K562 (cell line): ENCODE results near the gene HNF4A. TPM values are rescaled to one million over a fixed set of nuclear protein-coding genes. Genes with fewer than 3 reads are reported as not detected.

Source experiments
- CBFB ChIP-seq: sonication (generic); formaldehyde crosslinking; IDR thresholded peaks from 2 replicates; pipeline ENCODE4 v1.4.0; 2020; ENCODE audit warnings: mild to moderate bottlenecking, missing genetic modification reagents
- E2F3 ChIP-seq: fragments of 250-450 bp; sonication (Bioruptor Pico); IDR thresholded peaks from 2 replicates; pipeline ENCODE4 v1.4.0; 2020; ENCODE audit warnings: mild to moderate bottlenecking
- EGR1 ChIP-seq: fragments of 450-650 bp; conservative IDR thresholded peaks from 2 replicates; pipeline ENCODE4 v1.6.1; 2017; ENCODE audit warnings: mild to moderate bottlenecking
- FOSL1 ChIP-seq: fragments of 200-800 bp; sonication (Bioruptor generic); conservative IDR thresholded peaks from 2 replicates; pipeline ENCODE4 v1.6.1; 2016; ENCODE audit warnings: missing genetic modification characterization, missing compliant biosample characterization
- FOXM1 ChIP-seq, 2 experiments: fragments of 450-650 bp in 1 of 2; sonication (generic) in 1 of 2; formaldehyde crosslinking in 1 of 2; IDR thresholded peaks; 2 replicates each; pipeline versions ENCODE4 v1.6.1 to v1.9.0; 2017 to 2022; ENCODE audit warnings: low read depth in 2 of 2, mild to moderate bottlenecking in 2 of 2, missing genetic modification reagents in 1 of 2, moderate library complexity in 1 of 2
- GTF2F1 ChIP-seq: IDR thresholded peaks from 2 replicates; pipeline ENCODE4 v1.6.1; 2011; ENCODE audit warnings: low read depth, low read length, improper control_type of control experiment
- HDAC6 ChIP-seq: IDR thresholded peaks from 2 replicates; pipeline ENCODE4 v1.6.1; 2012; ENCODE audit warnings: low read depth, mild to moderate bottlenecking, control low read depth, inconsistent platforms, low read length, moderate library complexity
- HMG20B ChIP-seq: fragments of 250-450 bp; sonication (Bioruptor Pico); IDR thresholded peaks from 2 replicates; pipeline ENCODE4 v1.5.0; 2021; ENCODE audit warnings: mild to moderate bottlenecking
- ILF3 ChIP-seq: fragments of 450-650 bp; IDR thresholded peaks from 2 replicates; pipeline ENCODE4 v1.6.1; 2018; ENCODE audit warnings: antibody characterized with exemption, mild to moderate bottlenecking, moderate library complexity, borderline replicate concordance
- KDM4B ChIP-seq, 2 experiments: fragments of 450-650 bp in 1 of 2; sonication (generic) in 1 of 2; IDR thresholded peaks; 2 replicates each; pipeline ENCODE4 v1.6.1; 2016 to 2017; ENCODE audit warnings: borderline replicate concordance in 2 of 2, antibody characterized with exemption in 1 of 2, low read depth in 1 of 2, mild to moderate bottlenecking in 1 of 2
- KLF6 ChIP-seq: fragments of 250-450 bp; sonication (Bioruptor Pico); IDR thresholded peaks from 2 replicates; pipeline ENCODE4 v1.4.0; 2020; ENCODE audit warnings: mild to moderate bottlenecking, moderate library complexity, borderline replicate concordance
- MAZ ChIP-seq, 2 experiments: fragments of 450-650 bp in 1 of 2; sonication (generic) in 1 of 2; formaldehyde crosslinking; IDR thresholded peaks in 1 of 2; conservative IDR thresholded peaks in 1 of 2; 2 replicates each; pipeline versions ENCODE4 v1.4.0 to v1.5.0; 2020; ENCODE audit warnings: mild to moderate bottlenecking in 1 of 2, missing genetic modification reagents in 1 of 2
- MLX ChIP-seq, 2 experiments: fragments of 450-650 bp in 1 of 2; sonication (generic) in 1 of 2; formaldehyde crosslinking; conservative IDR thresholded peaks; 2 replicates each; pipeline versions ENCODE4 v1.4.0 to v1.8.1; 2020 to 2022; ENCODE audit warnings: mild to moderate bottlenecking in 1 of 2, missing genetic modification reagents in 1 of 2
- NFXL1 ChIP-seq: fragments of 450-650 bp; formaldehyde crosslinking; IDR thresholded peaks from 2 replicates; pipeline ENCODE4 v1.4.0; 2021; ENCODE audit warnings: mild to moderate bottlenecking
- NONO ChIP-seq, 2 experiments: fragments of 200-400 bp in 1 of 2; fragments of 450-650 bp in 1 of 2; formaldehyde crosslinking in 1 of 2; IDR thresholded peaks; 2 replicates each; pipeline ENCODE4 v1.6.1; 2017; ENCODE audit warnings: low read depth in 2 of 2, mild to moderate bottlenecking in 2 of 2, moderate library complexity in 2 of 2, low read length in 1 of 2
- RAD21 ChIP-seq, 2 experiments: fragments of 250-450 bp in 1 of 2; fragments of 450-650 bp in 1 of 2; sonication (Bioruptor Pico) in 1 of 2; formaldehyde crosslinking in 1 of 2; IDR thresholded peaks in 1 of 2; conservative IDR thresholded peaks in 1 of 2; 2 replicates each; pipeline versions ENCODE4 v1.4.0 to v1.8.0; 2020 to 2022; ENCODE audit warnings: mild to moderate bottlenecking in 2 of 2, moderate library complexity in 1 of 2
- RBM39 ChIP-seq: fragments of 200-400 bp; formaldehyde crosslinking; optimal IDR thresholded peaks from 2 replicates; pipeline ENCODE3; 2018; ENCODE audit warnings: low read depth, low read length
- SMAD1 ChIP-seq: fragments of 150-350 bp; IDR thresholded peaks from 2 replicates; pipeline ENCODE4 v1.6.1; 2014; ENCODE audit warnings: low read length, low read depth; ENCODE audit not compliant: partially characterized antibody
- STAT5A ChIP-seq: IDR thresholded peaks from 2 replicates; pipeline ENCODE4 v1.6.1; 2012; ENCODE audit warnings: low read length, inconsistent platforms, borderline replicate concordance
- XRCC5 ChIP-seq: fragments of 200-400 bp; formaldehyde crosslinking; IDR thresholded peaks from 2 replicates; pipeline ENCODE4 v1.6.1; 2017; ENCODE audit warnings: low read depth, mild to moderate bottlenecking, low read length
- ZFP1 ChIP-seq: fragments of 450-650 bp; formaldehyde crosslinking; IDR thresholded peaks from 2 replicates; pipeline ENCODE4 v1.4.0; 2020; ENCODE audit warnings: mild to moderate bottlenecking, mixed read lengths
- ZNF175 ChIP-seq: fragments of 200-800 bp; sonication (Bioruptor generic); IDR thresholded peaks from 2 replicates; pipeline ENCODE4 v1.6.1; 2016; ENCODE audit warnings: low read depth, mild to moderate bottlenecking, missing genetic modification characterization, missing compliant biosample characterization
- ZNF263 ChIP-seq: sonication (generic); formaldehyde crosslinking; IDR thresholded peaks from 2 replicates; pipeline ENCODE4 v1.8.0; 2022; ENCODE audit warnings: mild to moderate bottlenecking, missing genetic modification reagents, borderline replicate concordance
- ZSCAN29 ChIP-seq: fragments of 450-650 bp; IDR thresholded peaks from 2 replicates; pipeline ENCODE4 v1.6.1; 2017
- polyA plus RNA-seq, 8 experiments: library from polyadenylated mRNA; depleted of rRNA in 4 of 8; stranded (reverse) in 5 of 8; unstranded in 3 of 8; fragments of >200 nt; fragmentation: Nextera tagmentation in 2 of 8; fragmentation: Illumina TruSeq in 1 of 8; extraction: Ambion mirVana in 2 of 8; extraction: Trizol in 1 of 8; gene quantifications; 2 replicates each; pipeline versions ENCODE4 v1.2.1 to v1.2.3, GENCODE V29; 2011 to 2014; ENCODE audit warnings: inconsistent platforms in 1 of 8, missing spikeins in 1 of 8
- total RNA-seq, 7 experiments: library from RNA; depleted of rRNA in 6 of 7; stranded (reverse); fragments of >200 nt in 6 of 7; fragmentation: Illumina TruSeq in 2 of 7; extraction: Trizol in 2 of 7; gene quantifications; 2 replicates each; pipeline versions ENCODE4 v1.2.1 to v1.2.3, GENCODE V29; 2011 to 2021; ENCODE audit warnings: low replicate concordance in 1 of 7
- TF ChIP-seq, protein P1 (sequence below): fragments of 450-650 bp; formaldehyde crosslinking; IDR thresholded peaks from 2 replicates; pipeline ENCODE4 v1.4.0; 2022; ENCODE audit warnings: missing genetic modification characterization

The HNF4A gene
- total and polyA plus RNA-seq, 9 of the 15 experiments (the other 6 are each of a cell fraction or from before 2014, with no cell fraction given), result 0.03 to 0.27 (median 0.08) TPM; not detected in 5

- TF ChIP-seq NFXL1 (CRISPR knock-in tag) (no peak), KLF6 (no peak), SMAD1 (no peak), HDAC6 (no peak), XRCC5 (no peak), MAZ (CRISPR knock-in tag; conservative IDR thresholded peaks at IDR 0.05 in 1 of 2, IDR thresholded peaks at IDR 0.05 in 1 of 2) (peak; percentile 53 to 61; a peak in 3 of 4 replicates), HMG20B (no peak), ZSCAN29 (no peak), STAT5A (no peak), KDM4B (IDR thresholded peaks at IDR 0.05; ENCODE audit: borderline replicate concordance in 2 of 2, low read depth in 1 of 2) (no peak), E2F3 (no peak), FOXM1 (IDR thresholded peaks at IDR 0.05; ENCODE audit: low read depth) (no peak), FOXM1 (CRISPR knock-in tag; IDR thresholded peaks at IDR 0.05; ENCODE audit: low read depth) (0 out of 2 replicates have a peak, but pooled peaks have one; percentile 48), ZNF175 (CRISPR knock-in tag) (no peak), EGR1 (0 out of 2 replicates have a peak, but pooled peaks have one; percentile 10), RAD21 (CRISPR knock-in tag; conservative IDR thresholded peaks at IDR 0.05 in 1 of 2, IDR thresholded peaks at IDR 0.05 in 1 of 2) (peak; percentile 89), ILF3 (no peak), GTF2F1 (no peak), NONO (IDR thresholded peaks at IDR 0.05; ENCODE audit: low read depth in 2 of 2, low read length in 1 of 2) (no peak), RBM39 (peak; percentile 43), ZNF263 (CRISPR knock-in tag) (peak; percentile 94), CBFB (peak; percentile 63; the same call in 1 of the 2 replicates), FOSL1 (tag) (no peak), MLX (CRISPR knock-in tag; conservative IDR thresholded peaks at IDR 0.05) (no peak), ZFP1 (no peak)
- TF ChIP-seq, protein P1, sequence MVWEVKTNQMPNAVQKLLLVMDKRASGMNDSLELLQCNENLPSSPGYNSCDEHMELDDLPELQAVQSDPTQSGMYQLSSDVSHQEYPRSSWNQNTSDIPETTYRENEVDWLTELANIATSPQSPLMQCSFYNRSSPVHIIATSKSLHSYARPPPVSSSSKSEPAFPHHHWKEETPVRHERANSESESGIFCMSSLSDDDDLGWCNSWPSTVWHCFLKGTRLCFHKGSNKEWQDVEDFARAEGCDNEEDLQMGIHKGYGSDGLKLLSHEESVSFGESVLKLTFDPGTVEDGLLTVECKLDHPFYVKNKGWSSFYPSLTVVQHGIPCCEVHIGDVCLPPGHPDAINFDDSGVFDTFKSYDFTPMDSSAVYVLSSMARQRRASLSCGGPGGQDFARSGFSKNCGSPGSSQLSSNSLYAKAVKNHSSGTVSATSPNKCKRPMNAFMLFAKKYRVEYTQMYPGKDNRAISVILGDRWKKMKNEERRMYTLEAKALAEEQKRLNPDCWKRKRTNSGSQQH (CRISPR knock-in tag), result no peak
Measured at GRCh38 chr20:44310664-44311639, 44.5 kb upstream of the HNF4A start, which contains the start of gene FITM2 (continued).
